WTC11 (cell line): ENCODE measurements around the gene VDR.

Experiments used
- CREM ChIP-seq: sonication (generic); formaldehyde crosslinking; IDR thresholded peaks from 2 replicates; pipeline ENCODE4 v1.8.1; 2022; ENCODE audit warnings: mild to moderate bottlenecking, missing genetic modification reagents, moderate library complexity
- ETV6 ChIP-seq: sonication (generic); formaldehyde crosslinking; IDR thresholded peaks from 2 replicates; pipeline ENCODE4 v1.8.1; 2022; ENCODE audit warnings: mild to moderate bottlenecking, missing genetic modification reagents
- MAX ChIP-seq: sonication (generic); formaldehyde crosslinking; IDR thresholded peaks from 2 replicates; pipeline ENCODE4 v1.8.0; 2022; ENCODE audit warnings: mild to moderate bottlenecking, missing genetic modification reagents
- MXD4 ChIP-seq: fragments of 250-450 bp; sonication (Bioruptor Pico); IDR thresholded peaks from 2 replicates; pipeline ENCODE4 v1.8.0; 2021; ENCODE audit warnings: mild to moderate bottlenecking, moderate library complexity, borderline replicate concordance
- NR3C1 ChIP-seq: sonication (generic); formaldehyde crosslinking; conservative IDR thresholded peaks from 2 replicates; pipeline ENCODE4 v1.8.1; 2023; ENCODE audit warnings: low read depth, mild to moderate bottlenecking, missing genetic modification reagents
- PREB ChIP-seq: sonication (generic); formaldehyde crosslinking; IDR thresholded peaks from 2 replicates; pipeline ENCODE4 v1.8.1; 2022; ENCODE audit warnings: mild to moderate bottlenecking, missing genetic modification reagents, moderate library complexity, borderline replicate concordance
- SMAD4 ChIP-seq: sonication (generic); formaldehyde crosslinking; IDR thresholded peaks from 2 replicates; pipeline ENCODE4 v1.8.0; 2022; ENCODE audit warnings: mild to moderate bottlenecking, missing genetic modification reagents
- ZNF121 ChIP-seq: sonication (generic); formaldehyde crosslinking; IDR thresholded peaks from 2 replicates; pipeline ENCODE4 v1.8.0; 2023; ENCODE audit warnings: missing genetic modification reagents
- TF ChIP-seq, protein P1 (sequence below): fragments of 200-600 bp; IDR thresholded peaks from 2 replicates; pipeline ENCODE4 v1.8.0; 2022; ENCODE audit warnings: antibody characterized with exemption
- TF ChIP-seq, protein P2 (sequence below): sonication (generic); formaldehyde crosslinking; IDR thresholded peaks from 2 replicates; pipeline ENCODE4 v1.8.1; 2023; ENCODE audit warnings: mild to moderate bottlenecking, missing genetic modification reagents

- TF ChIP-seq, protein P1, sequence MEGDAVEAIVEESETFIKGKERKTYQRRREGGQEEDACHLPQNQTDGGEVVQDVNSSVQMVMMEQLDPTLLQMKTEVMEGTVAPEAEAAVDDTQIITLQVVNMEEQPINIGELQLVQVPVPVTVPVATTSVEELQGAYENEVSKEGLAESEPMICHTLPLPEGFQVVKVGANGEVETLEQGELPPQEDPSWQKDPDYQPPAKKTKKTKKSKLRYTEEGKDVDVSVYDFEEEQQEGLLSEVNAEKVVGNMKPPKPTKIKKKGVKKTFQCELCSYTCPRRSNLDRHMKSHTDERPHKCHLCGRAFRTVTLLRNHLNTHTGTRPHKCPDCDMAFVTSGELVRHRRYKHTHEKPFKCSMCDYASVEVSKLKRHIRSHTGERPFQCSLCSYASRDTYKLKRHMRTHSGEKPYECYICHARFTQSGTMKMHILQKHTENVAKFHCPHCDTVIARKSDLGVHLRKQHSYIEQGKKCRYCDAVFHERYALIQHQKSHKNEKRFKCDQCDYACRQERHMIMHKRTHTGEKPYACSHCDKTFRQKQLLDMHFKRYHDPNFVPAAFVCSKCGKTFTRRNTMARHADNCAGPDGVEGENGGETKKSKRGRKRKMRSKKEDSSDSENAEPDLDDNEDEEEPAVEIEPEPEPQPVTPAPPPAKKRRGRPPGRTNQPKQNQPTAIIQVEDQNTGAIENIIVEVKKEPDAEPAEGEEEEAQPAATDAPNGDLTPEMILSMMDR, result no peak
- TF ChIP-seq ZNF121 (CRISPR knock-in tag) (no peak), CREM (no peak), MXD4 (CRISPR knock-in tag) (no peak), PREB (CRISPR knock-in tag) (no peak), NR3C1 (no peak), MAX (CRISPR knock-in tag) (no peak), ETV6 (no peak), SMAD4 (CRISPR knock-in tag) (no peak)
- TF ChIP-seq, protein P2, sequence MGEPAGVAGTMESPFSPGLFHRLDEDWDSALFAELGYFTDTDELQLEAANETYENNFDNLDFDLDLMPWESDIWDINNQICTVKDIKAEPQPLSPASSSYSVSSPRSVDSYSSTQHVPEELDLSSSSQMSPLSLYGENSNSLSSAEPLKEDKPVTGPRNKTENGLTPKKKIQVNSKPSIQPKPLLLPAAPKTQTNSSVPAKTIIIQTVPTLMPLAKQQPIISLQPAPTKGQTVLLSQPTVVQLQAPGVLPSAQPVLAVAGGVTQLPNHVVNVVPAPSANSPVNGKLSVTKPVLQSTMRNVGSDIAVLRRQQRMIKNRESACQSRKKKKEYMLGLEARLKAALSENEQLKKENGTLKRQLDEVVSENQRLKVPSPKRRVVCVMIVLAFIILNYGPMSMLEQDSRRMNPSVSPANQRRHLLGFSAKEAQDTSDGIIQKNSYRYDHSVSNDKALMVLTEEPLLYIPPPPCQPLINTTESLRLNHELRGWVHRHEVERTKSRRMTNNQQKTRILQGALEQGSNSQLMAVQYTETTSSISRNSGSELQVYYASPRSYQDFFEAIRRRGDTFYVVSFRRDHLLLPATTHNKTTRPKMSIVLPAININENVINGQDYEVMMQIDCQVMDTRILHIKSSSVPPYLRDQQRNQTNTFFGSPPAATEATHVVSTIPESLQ (CRISPR knock-in tag), result no peak
Measured at GRCh38 chr12:47862167-47862750, 42.5 kb downstream of the VDR start.
